Measurements from ENCODE around the gene SNTG2. TPM values are rescaled to one million over a fixed set of nuclear protein-coding genes. Genes with fewer than 3 reads are reported as not detected.

SNTG2 gene
- total RNA-seq, 8 experiments from 2014 or later, result 0.21 to 2.8 (median 1.1) TPM

DNA sequence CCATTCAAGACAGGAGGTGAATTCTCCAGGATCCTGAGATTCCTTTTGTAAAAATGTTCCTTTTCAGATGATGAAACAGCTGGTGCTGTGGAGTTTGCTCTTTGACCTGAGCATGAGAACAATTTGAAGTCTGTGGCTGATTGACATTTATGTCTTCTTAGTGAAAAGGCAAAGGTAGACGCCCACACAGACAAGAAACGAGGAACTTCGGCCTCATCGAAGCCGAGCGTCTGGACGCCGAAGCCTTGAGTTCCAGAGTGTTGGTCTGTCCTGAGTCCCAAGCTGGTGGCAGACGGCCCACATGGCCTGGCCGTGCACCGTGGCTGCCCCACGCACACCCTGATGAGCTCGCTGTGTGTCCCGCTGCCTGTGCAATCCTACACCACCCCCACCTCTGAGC is 20.7 kb upstream of the SNTG2 start:
- Histone ChIP-seq H3K4me3 (no peak overlapping the region), H3K4me1 (replicated peaks in 1 of 2) (peaks cover 28% of the 10 kb centered on the region in 2 donors), H3K27ac (no peak overlapping the region)
- 60 to 93% (median 83%) methylated on average over 2 to 14 of the region's 14 CpGs; no CpG with 5 or more reads in 5 of the 10 experiments for WGBS, 10 experiments
- no peak for ATAC-seq (replicated peaks in 6 of 8)
- in situ Hi-C loops (cut with MboI; ENCODE audit: low pct_unique_long_range_greater_than_20kb in 2 of 9, low sequenced_read_pairs in 9 of 9, unreplicated experiment in 9 of 9), result loop anchor here in 1 of 9 experiments (25.0 kb wide), 1 partner anchor 632 kb away; no protein-coding TSS in a partner anchor

DNA sequence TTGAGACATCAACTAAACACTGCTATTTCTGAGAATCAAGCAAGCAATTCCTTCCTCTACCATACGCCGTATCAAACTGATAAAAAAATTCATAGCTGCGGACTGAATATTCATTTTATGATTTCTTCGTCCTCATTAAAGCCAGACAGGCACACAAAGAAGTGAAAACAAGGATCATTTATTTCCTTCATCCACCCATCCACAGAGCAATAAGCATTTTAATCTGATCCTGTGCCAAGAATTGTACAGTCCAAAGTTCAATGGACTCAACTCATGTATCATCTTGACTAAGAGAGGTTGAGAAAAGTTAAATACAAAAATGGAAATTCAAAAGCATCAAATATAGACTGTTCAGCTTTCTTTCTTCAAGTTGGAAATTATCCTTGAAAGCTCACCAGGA is 19.7 kb upstream of the SNTG2 start:
- in situ Hi-C loops (cut with MboI; ENCODE audit: low pct_unique_long_range_greater_than_20kb in 2 of 9, low sequenced_read_pairs in 9 of 9, unreplicated experiment in 9 of 9), result loop anchor here in 1 of 9 experiments (25.0 kb wide), 1 partner anchor 631 kb away; no protein-coding TSS in a partner anchor
- Histone ChIP-seq H3K27ac (no peak overlapping the region), H3K4me1 (replicated peaks in 1 of 2) (peaks cover 18 to 19% of the 10 kb centered on the region in 2 donors), H3K4me3 (no peak overlapping the region)
- 10 to 100% (median 93%) methylated on average over 1 to 4 of the region's 4 CpGs for WGBS, 10 experiments
- ATAC-seq (replicated peaks in 6 of 8), result no peak

DNA sequence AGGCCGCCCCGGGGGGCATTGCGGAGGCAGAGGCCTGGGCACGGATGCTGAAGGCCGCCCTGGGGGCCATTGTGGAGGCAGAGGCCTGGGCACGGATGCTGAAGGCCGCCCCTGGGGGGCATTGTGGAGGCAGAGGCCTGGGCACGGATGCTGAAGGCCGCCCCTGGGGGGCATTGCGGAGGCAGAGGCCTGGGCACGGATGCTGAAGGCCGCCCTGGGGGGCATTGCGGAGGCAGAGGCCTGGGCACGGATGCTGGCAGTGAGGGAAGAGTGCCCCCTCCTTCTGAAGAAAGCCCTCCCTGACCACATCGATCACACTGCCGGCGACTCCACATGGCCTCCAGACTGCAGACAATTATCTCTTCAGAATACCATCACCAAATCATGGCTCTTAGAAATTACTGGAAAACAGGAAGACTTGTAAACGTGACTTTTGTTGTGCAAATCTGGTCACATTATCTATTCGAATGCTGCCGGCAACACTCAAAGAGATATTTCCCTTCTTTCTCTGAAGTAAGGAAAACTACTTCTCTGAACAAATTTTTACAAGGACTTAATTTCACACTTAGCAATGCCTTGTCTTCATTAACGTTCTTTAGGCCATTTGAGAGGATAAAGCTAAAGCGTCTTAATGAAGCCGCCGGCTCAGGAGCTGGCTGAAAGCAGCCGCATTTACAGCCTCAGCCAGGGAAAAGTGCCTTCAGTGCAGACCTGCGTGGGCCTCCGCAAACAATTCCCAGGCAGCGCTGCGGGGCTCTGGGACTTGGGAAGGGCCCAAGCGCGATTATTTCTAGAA is 18.1 kb upstream of the SNTG2 start:
- WGBS, 10 experiments, result 10 to 80% (median 30%) methylated on average over 7 to 14 of the region's 31 CpGs; no CpG with 5 or more reads in 3 of the 10 experiments
- in situ Hi-C loops (cut with MboI; ENCODE audit: low pct_unique_long_range_greater_than_20kb in 2 of 9, low sequenced_read_pairs in 9 of 9, unreplicated experiment in 9 of 9), result loop anchor here in 1 of 9 experiments (25.0 kb wide), 1 partner anchor 630 kb away; no protein-coding TSS in a partner anchor
- H3K27ac ChIP-seq, result peak overlapping the region in 1 of 2 donors; percentile 50
- H3K4me1 ChIP-seq (replicated peaks in 1 of 2), result peaks cover 18 to 24% of the 10 kb centered on the region in 2 donors
- ATAC-seq (replicated peaks in 6 of 8), result peak in 5 of 8 experiments; percentile 46 to 74 (median 62)
- H3K4me3 ChIP-seq, result no peak overlapping the region

DNA sequence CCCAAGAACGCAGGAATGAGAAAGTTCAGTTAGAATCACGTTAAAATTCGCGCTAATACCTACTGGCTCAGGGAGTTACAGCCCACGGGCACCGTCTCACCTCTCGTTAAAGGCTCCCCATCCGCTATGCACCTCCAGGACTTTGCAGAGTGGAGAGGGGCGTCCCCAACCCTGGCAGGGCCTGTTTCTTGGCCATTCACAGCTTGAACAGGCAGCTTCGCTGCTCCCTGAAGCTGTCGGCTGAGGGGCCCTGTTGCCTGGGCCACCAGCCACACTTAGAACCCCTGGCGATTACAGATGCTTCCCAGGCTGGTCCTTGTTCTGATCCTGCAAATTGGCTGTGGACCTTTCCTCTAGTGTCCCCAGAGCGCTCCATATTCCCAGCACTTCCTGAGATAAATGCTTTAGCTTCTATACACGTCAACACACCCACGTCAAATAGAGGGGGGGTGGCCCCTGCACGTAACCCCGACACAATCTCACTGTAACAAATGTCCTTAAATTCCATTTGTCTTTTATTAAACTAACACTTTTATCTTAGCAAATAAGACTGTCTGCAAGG is 16.8 kb upstream of the SNTG2 start:
- H3K4me3 ChIP-seq, result no peak overlapping the region
- in situ Hi-C loops (cut with MboI; ENCODE audit: low pct_unique_long_range_greater_than_20kb in 2 of 9, low sequenced_read_pairs in 9 of 9, unreplicated experiment in 9 of 9), result loop anchor here in 1 of 9 experiments (25.0 kb wide), 1 partner anchor 628 kb away; no protein-coding TSS in a partner anchor
- no peak overlapping the region for H3K27ac ChIP-seq
- peaks cover 20 to 25% of the 10 kb centered on the region in 2 donors for H3K4me1 ChIP-seq (replicated peaks in 1 of 2)
- WGBS, 10 experiments, result 30 to 99% (median 85%) methylated on average over 1 to 9 of the region's 17 CpGs; no CpG with 5 or more reads in 3 of the 10 experiments
- ATAC-seq (replicated peaks in 6 of 8), result no peak

DNA sequence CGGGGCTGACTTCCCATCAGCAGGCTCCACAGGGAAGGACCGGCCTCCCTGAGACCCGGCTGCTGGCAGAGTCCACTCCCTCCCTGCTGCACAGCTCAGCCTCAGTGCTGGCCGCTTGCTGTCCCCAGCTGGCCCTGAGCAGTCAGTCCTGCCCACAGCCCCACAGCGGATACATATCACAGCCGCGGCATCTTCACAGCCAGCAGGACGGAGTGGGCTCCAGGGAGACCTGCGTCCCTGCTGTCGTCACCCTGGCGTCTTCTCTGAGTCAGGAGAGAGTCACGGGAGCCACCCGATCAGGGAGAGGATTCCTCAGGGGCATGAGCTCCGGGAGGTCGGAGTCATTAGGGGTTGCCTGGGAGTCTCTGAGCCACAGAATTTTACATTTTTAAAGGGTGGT is 13.1 kb upstream of the SNTG2 start:
- Histone ChIP-seq H3K4me1 (replicated peaks in 1 of 2) (peaks cover 15 to 20% of the 10 kb centered on the region in 2 donors), H3K4me3 (no peak overlapping the region), H3K27ac (peak overlapping the region; percentile 22 to 29)
- WGBS, 10 experiments, result 50 to 81% (median 67%) methylated on average over 2 to 10 of the region's 15 CpGs; no CpG with 5 or more reads in 4 of the 10 experiments
- ATAC-seq (replicated peaks in 6 of 8), result peak in 6 of 8 experiments; percentile 18 to 97 (median 93)
- in situ Hi-C loops (cut with MboI; ENCODE audit: low pct_unique_long_range_greater_than_20kb in 2 of 9, low sequenced_read_pairs in 9 of 9, unreplicated experiment in 9 of 9), result loop anchor here in 1 of 9 experiments (25.0 kb wide), 1 partner anchor 625 kb away; no protein-coding TSS in a partner anchor

DNA sequence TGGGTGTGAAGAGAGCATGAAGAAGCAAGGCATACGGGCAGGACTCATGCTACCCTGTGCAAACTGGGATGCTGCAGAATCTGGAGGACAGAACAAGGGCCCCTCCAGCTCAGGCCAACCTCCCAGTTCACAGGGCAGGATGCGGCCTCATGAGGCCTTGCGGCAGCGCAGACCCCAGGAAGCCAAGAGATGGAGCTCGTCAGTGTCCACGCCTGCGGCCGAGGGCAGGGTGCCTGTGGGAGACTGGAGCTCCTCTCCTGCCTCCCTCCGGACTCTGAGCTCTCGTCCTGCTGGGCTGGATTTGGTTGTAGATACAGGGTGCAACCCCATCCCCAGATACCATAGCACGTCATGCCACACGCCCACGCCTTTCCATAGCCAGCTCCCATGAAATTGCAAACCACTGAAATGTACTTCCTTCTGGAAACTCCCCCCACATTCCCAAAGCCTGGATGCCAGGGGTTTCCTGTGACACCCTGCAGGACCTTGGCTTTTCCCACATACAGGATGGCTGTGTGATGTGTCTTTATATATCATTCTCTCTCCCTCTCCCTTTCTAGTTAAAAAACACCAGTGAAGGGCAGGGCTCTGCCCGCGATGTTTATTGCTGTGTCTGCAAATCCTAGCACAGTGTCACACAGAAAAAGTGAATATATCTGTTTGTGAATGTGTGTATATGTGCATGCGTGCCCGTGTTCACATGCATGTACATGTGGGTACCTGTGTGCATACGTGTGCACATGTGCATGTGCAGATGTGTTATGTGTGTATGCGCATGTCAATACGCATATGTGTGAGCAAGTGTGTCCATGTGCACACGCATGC is 12.3 kb upstream of the SNTG2 start:
- peak in 1 of 8 experiments; percentile 21 for ATAC-seq (replicated peaks in 6 of 8)
- in situ Hi-C loops (cut with MboI; ENCODE audit: low pct_unique_long_range_greater_than_20kb in 2 of 9, low sequenced_read_pairs in 9 of 9, unreplicated experiment in 9 of 9), result loop anchor here in 1 of 9 experiments (25.0 kb wide), 1 partner anchor 624 kb away; no protein-coding TSS in a partner anchor
- Histone ChIP-seq H3K4me3 (no peak overlapping the region), H3K27ac (no peak overlapping the region), H3K4me1 (replicated peaks in 1 of 2) (peaks cover 6 to 12% of the 10 kb centered on the region in 2 donors)
- WGBS, 10 experiments, result 78 to 97% (median 82%) methylated on average over 3 to 10 of the region's 21 CpGs; no CpG with 5 or more reads in 6 of the 10 experiments

DNA sequence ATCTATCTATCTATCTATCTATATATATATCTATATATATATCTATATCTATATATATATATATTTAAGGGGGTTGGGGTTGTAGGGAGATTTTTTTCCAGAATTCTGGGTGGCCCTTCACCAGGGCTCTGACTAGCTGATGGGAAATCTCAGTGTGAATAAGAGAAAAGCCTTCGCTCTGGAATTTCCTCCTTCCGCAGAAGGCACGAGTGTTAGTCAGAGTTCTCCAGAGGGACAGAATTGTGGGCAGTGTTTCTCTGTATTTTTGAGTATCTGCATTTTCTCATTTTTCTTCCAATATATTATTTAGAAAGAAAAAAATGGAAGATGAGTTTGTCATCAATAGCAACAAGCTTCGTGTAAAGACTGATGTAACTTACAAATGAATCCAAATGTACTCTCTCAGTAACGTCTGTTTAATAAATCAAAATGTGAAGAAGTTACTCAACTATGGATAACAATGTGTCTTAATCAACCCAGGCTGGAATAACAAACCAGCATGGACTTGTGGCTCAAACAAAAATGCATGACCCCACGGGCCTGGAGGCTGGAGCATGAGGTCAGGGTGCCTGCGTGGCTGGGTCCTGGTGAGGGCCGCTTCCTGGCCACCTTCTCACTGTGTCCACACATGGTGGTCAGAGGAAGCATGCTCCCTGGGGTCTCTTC is 10.6 kb upstream of the SNTG2 start:
- WGBS, 10 experiments, result 4 to 89% (median 62%) methylated on average over 3 to 8 of the region's 8 CpGs; no CpG with 5 or more reads in 1 of the 10 experiments
- ATAC-seq (replicated peaks in 6 of 8), result no peak
- H3K4me1 ChIP-seq (replicated peaks in 1 of 2), result peaks cover 6% of the 10 kb centered on the region in 2 donors
- in situ Hi-C loops (cut with MboI; ENCODE audit: low pct_unique_long_range_greater_than_20kb in 2 of 9, low sequenced_read_pairs in 9 of 9, unreplicated experiment in 9 of 9), result loop anchor here in 1 of 9 experiments (25.0 kb wide), 1 partner anchor 622 kb away; no protein-coding TSS in a partner anchor
- no peak overlapping the region for H3K4me3 ChIP-seq
- no peak overlapping the region for H3K27ac ChIP-seq

DNA sequence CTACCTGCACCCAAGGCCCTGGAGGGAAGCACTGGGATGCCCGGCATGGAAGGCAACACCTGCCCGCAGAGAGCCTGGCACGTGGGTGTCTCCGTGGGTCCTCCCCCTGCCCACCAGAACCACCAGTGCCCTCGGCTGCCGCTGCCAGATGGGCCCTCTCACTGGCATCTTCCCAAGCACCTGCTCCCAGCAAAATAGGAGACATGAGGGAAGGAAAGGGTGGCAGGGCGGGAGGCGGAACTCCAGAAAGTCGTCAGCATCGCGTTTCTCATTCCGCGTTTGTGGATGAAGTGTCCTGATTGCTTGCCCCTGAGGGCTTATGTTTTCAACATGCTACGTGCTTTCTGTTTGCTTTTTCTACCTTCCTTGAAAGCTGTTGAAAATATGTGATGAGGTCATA is 8.8 kb upstream of the SNTG2 start:
- H3K4me3 ChIP-seq, result no peak overlapping the region
- WGBS, 10 experiments, result 0 to 89% (median 81%) methylated on average over 1 to 14 of the region's 14 CpGs; no CpG with 5 or more reads in 1 of the 10 experiments
- in situ Hi-C loops (cut with MboI; ENCODE audit: low pct_unique_long_range_greater_than_20kb in 2 of 9, low sequenced_read_pairs in 9 of 9, unreplicated experiment in 9 of 9), result loop anchor here in 1 of 9 experiments (25.0 kb wide), 1 partner anchor 620 kb away; no protein-coding TSS in a partner anchor

DNA sequence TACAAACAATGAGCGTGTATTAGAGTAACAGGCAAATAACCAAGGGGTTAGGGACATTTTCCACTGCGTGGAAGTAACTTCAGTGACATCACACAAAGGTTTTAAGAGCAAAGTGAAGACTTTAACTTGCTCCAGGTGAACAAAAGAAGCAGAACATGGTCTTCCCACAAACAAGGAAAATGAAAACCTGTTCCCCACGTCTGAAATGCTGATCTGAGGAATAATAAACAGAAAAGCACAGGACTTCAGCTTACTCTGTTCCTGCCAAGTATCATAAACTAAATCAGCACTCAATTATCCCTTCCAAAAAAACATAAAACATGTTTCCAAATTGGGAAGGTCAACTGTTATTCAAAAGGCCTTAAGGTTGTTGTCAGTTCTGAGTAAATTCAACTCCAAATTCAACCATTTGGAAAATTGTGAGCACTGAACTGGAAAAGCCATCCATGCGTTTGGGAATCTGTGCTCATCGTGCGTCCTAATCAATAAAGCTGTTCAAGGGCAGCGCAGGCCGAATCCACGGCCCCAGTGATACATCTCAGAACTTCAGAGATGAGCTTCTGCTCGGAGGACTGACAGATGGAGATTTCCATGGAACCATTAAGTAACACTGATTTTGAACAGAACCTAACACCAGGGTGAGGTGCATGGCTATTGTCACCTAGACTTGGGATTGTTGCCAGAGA is 7.7 kb upstream of the SNTG2 start:
- no peak for ATAC-seq (replicated peaks in 6 of 8)
- Histone ChIP-seq H3K4me3 (no peak overlapping the region), H3K27ac (no peak overlapping the region), H3K4me1 (replicated peaks in 1 of 2) (no peaks in the 10 kb centered on the region)
- WGBS, 10 experiments, result 4 to 100% (median 79%) methylated on average over 1 to 10 of the region's 10 CpGs
- in situ Hi-C loops (cut with MboI; ENCODE audit: low pct_unique_long_range_greater_than_20kb in 2 of 9, low sequenced_read_pairs in 9 of 9, unreplicated experiment in 9 of 9), result loop anchor here in 1 of 9 experiments (25.0 kb wide), 1 partner anchor 619 kb away; no protein-coding TSS in a partner anchor

More for the DNA sequence above, 8.8 kb upstream of the SNTG2 start:
- no peak for ATAC-seq (replicated peaks in 6 of 8)
- Histone ChIP-seq H3K4me1 (replicated peaks in 1 of 2) (peaks cover 6% of the 10 kb centered on the region in 2 donors), H3K27ac (no peak overlapping the region)

DNA sequence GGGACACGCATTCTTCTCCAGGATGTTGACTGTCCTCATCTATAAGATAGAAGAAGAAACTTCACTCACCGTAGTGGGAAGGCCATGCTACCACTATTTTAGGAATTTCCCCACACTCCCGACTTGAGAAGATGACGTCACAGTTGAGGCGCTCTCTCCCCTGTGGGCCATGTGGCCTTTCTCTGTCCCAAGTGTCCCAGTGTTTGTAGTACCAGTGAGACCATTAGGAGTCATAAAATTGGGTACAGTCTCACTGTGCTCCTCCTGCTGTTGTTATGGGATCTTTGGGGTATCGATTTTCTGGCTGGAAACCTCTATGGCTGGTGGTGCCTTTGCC is 7.2 kb upstream of the SNTG2 start:
- Histone ChIP-seq H3K4me1 (replicated peaks in 1 of 2) (no peaks in the 10 kb centered on the region), H3K4me3 (no peak overlapping the region), H3K27ac (no peak overlapping the region)
- WGBS, 10 experiments, result 55 to 100% (median 91%) methylated on average over 1 to 5 of the region's 6 CpGs; no CpG with 5 or more reads in 3 of the 10 experiments
- ATAC-seq (replicated peaks in 6 of 8), result no peak
- in situ Hi-C loops (cut with MboI; ENCODE audit: low pct_unique_long_range_greater_than_20kb in 2 of 9, low sequenced_read_pairs in 9 of 9, unreplicated experiment in 9 of 9), result loop anchor here in 1 of 9 experiments (25.0 kb wide), 1 partner anchor 619 kb away; no protein-coding TSS in a partner anchor

DNA sequence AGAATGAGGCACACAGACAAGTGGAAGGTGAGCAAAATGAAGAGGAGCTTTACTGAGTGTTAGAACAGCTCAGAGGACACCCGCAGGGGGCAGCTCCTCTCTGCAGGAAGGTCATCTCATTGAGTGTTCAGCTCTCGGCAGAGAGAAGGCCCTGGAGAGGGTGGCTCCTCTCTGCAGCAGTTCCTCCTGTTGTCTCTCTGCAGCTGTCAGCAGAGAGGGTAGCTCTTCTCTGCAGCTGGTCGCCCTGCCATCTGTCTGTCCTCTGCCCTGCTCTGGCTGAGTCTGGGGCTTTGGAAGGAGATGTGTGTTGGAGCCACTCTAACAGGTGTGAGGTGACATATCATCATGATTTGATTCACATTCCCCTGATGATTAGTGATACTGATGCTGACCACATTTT is 6.8 kb upstream of the SNTG2 start:
- H3K4me3 ChIP-seq, result no peak overlapping the region
- in situ Hi-C loops (cut with MboI; ENCODE audit: low pct_unique_long_range_greater_than_20kb in 2 of 9, low sequenced_read_pairs in 9 of 9, unreplicated experiment in 9 of 9), result loop anchor here in 1 of 9 experiments (25.0 kb wide), 1 partner anchor 618 kb away; no protein-coding TSS in a partner anchor
- 29 to 100% (median 78%) methylated on average over 1 to 2 of the region's 3 CpGs; no CpG with 5 or more reads in 6 of the 10 experiments for WGBS, 10 experiments
- ATAC-seq (replicated peaks in 6 of 8), result no peak
- no peak overlapping the region for H3K27ac ChIP-seq
- no peaks in the 10 kb centered on the region for H3K4me1 ChIP-seq (replicated peaks in 1 of 2)
